Suprapubic skin (tissue), 4 donors: ENCODE results near the gene TMPRSS7.

Experiments
- EP300 ChIP-seq: sonication (generic); formaldehyde crosslinking; IDR thresholded peaks from one replicate; pipeline ENCODE4 v1.6.1; 2017; ENCODE audit warnings: antibody characterized with exemption
- POLR2A ChIP-seq, 2 donors: fragments of 450-650 bp; IDR thresholded peaks; one replicate each; pipeline ENCODE4 v1.6.1; 2017; ENCODE audit warnings: antibody characterized with exemption in 2 of 2, mild to moderate bottlenecking in 2 of 2, moderate library complexity in 2 of 2
- POLR2AphosphoS5 ChIP-seq, 3 donors: sonication (generic); formaldehyde crosslinking; IDR thresholded peaks; one replicate each; pipeline ENCODE4 v1.6.1; 2017; ENCODE audit warnings: antibody characterized with exemption in 3 of 3
- TF ChIP-seq, protein P1 (sequence below), 2 donors: fragments of 200-600 bp in 1 of 2; fragments of 450-650 bp in 1 of 2; sonication (generic) in 1 of 2; IDR thresholded peaks; one replicate each; pipeline ENCODE4 v1.5.1; 2016 to 2019; ENCODE audit warnings: antibody characterized with exemption in 2 of 2, mild to moderate bottlenecking in 1 of 2, moderate library complexity in 1 of 2

DNA sequence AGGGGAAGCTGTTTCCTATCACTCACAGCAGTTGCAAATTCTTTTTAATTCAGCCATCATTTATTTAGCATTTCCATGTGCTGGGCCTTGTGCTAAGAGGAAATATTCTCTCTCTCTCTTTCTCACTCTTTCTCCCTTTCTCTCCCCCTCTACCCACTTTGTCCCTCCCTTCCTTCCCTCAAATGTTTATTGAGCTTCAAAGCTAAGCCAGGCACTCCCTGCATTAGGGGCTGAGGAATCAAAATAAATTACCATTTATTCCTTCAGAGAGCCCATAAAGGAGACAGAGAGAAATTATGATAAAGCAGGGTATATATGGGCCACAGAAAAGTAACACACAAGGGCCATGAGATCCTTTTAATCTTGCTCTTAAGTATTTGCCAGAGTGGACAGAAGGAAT is 6.8 kb downstream of the TMPRSS7 start:
- TF ChIP-seq, protein P1, sequence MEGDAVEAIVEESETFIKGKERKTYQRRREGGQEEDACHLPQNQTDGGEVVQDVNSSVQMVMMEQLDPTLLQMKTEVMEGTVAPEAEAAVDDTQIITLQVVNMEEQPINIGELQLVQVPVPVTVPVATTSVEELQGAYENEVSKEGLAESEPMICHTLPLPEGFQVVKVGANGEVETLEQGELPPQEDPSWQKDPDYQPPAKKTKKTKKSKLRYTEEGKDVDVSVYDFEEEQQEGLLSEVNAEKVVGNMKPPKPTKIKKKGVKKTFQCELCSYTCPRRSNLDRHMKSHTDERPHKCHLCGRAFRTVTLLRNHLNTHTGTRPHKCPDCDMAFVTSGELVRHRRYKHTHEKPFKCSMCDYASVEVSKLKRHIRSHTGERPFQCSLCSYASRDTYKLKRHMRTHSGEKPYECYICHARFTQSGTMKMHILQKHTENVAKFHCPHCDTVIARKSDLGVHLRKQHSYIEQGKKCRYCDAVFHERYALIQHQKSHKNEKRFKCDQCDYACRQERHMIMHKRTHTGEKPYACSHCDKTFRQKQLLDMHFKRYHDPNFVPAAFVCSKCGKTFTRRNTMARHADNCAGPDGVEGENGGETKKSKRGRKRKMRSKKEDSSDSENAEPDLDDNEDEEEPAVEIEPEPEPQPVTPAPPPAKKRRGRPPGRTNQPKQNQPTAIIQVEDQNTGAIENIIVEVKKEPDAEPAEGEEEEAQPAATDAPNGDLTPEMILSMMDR (IDR thresholded peaks at IDR 0.05), result no peak
- TF ChIP-seq POLR2AphosphoS5 (IDR thresholded peaks at IDR 0.05) (no peak), POLR2A (IDR thresholded peaks at IDR 0.05) (no peak), EP300 (no peak)
